ENCODE data around the gene TTC34. TPM values are rescaled to one million over a fixed set of nuclear protein-coding genes. Genes with fewer than 3 reads are reported as not detected.

TTC34 gene
- total RNA-seq, 4 donors from 2014 or later, result 0.27 to 0.62 (median 0.58) TPM; not detected in 1

- peaks cover 85% of the 10 kb centered on the region for H3K27me3 ChIP-seq
- TF ChIP-seq EP300 (IDR thresholded peaks at IDR 0.05), result no peak
- TF ChIP-seq POLR2A (IDR thresholded peaks at IDR 0.05), result no peak
- no peak for TF ChIP-seq CTCF (IDR thresholded peaks at IDR 0.05)
- TF ChIP-seq POLR2AphosphoS5 (IDR thresholded peaks at IDR 0.05), result no peak
Measured at GRCh38 chr1:2847086-2847985, 45.8 kb upstream of the TTC34 start.

GRCh38 chr1:2845869-2846268 is 44.4 kb upstream of the TTC34 start:
- peaks cover 0 to 31% (median 0%) of the 10 kb centered on the region in 3 donors for H3K9me3 ChIP-seq
- WGBS, 2 donors (ENCODE audit: low coverage in 1 of 2), result 50 to 80% methylated on average over 1 of the region's 9 CpGs
- H3K36me3 ChIP-seq, result no peaks in the 10 kb centered on the region
- no peak for ATAC-seq
- H3K27ac ChIP-seq, result no peak overlapping the region
- no peak overlapping the region for H3K4me3 ChIP-seq
- peaks cover 85% of the 10 kb centered on the region for H3K27me3 ChIP-seq
- TF ChIP-seq EP300 (IDR thresholded peaks at IDR 0.05) (no peak), POLR2AphosphoS5 (IDR thresholded peaks at IDR 0.05) (no peak), CTCF (IDR thresholded peaks at IDR 0.05) (no peak), POLR2A (IDR thresholded peaks at IDR 0.05) (no peak)
- no peaks in the 10 kb centered on the region for H3K4me1 ChIP-seq

More at GRCh38 chr1:2847086-2847985, 45.8 kb upstream of the TTC34 start:
- no peaks in the 10 kb centered on the region for H3K36me3 ChIP-seq
- H3K27ac ChIP-seq, result no peak overlapping the region
- WGBS, 2 donors (ENCODE audit: low coverage in 1 of 2), result 69 to 81% methylated on average over 4 of the region's 23 CpGs
- no peak overlapping the region for H3K4me3 ChIP-seq
- H3K9me3 ChIP-seq, result peaks cover 0 to 28% (median 0%) of the 10 kb centered on the region in 3 donors
- H3K4me1 ChIP-seq, result no peaks in the 10 kb centered on the region
- ATAC-seq, result no peak

- Histone ChIP-seq H3K4me3 (no peak overlapping the region), H3K4me1 (no peaks in the 10 kb centered on the region), H3K36me3 (no peaks in the 10 kb centered on the region), H3K9me3 (peaks cover 0 to 20% (median 0%) of the 10 kb centered on the region in 3 donors), H3K27me3 (peaks cover 57% of the 10 kb centered on the region), H3K27ac (no peak overlapping the region)
- 52 to 65% methylated on average over 7 to 13 of the region's 16 CpGs for WGBS, 2 donors (ENCODE audit: low coverage in 1 of 2)
- ATAC-seq, result no peak
- no peak for TF ChIP-seq POLR2AphosphoS5 (IDR thresholded peaks at IDR 0.05)
- no peak for TF ChIP-seq CTCF (IDR thresholded peaks at IDR 0.05)
- no peak for TF ChIP-seq POLR2A (IDR thresholded peaks at IDR 0.05)
- no peak for TF ChIP-seq EP300 (IDR thresholded peaks at IDR 0.05)
Measured at GRCh38 chr1:2840036-2840809, 38.7 kb upstream of the TTC34 start.

GRCh38 chr1:2837823-2838222 is 36.3 kb upstream of the TTC34 start:
- H3K27me3 ChIP-seq, result peaks cover 58% of the 10 kb centered on the region

More at GRCh38 chr1:2837823-2838222, 36.3 kb upstream of the TTC34 start:
- TF ChIP-seq CTCF (IDR thresholded peaks at IDR 0.05) (no peak), EP300 (IDR thresholded peaks at IDR 0.05) (no peak), POLR2A (IDR thresholded peaks at IDR 0.05) (no peak), POLR2AphosphoS5 (IDR thresholded peaks at IDR 0.05) (no peak)
- no peaks in the 10 kb centered on the region for H3K36me3 ChIP-seq
- no peaks in the 10 kb centered on the region for H3K4me1 ChIP-seq
- no peak overlapping the region for H3K4me3 ChIP-seq
- H3K9me3 ChIP-seq, result peaks cover 0 to 6% (median 0%) of the 10 kb centered on the region in 3 donors
- H3K27ac ChIP-seq, result no peak overlapping the region
- WGBS, 2 donors (ENCODE audit: low coverage in 1 of 2), result 80 to 87% methylated on average over 10 to 11 of the region's 12 CpGs
- no peak for ATAC-seq

All from gastroesophageal sphincter (tissue), 4 donors.